Calu3 (cell line): ENCODE results near the gene ST8SIA2. TPM values are rescaled to one million over a fixed set of nuclear protein-coding genes. Genes with fewer than 3 reads are reported as not detected.
A peak's percentile ranks its signal among the peaks of the same experiment; 100 is the strongest.

Source experiments
- BruUV-seq: library from RNA; stranded (reverse); fragments of 400-500 nt; replicated peaks from 2 replicates; lab custom pipeline; 2021; lab: Mats Ljungman, UMichigan
- CTCF ChIA-PET: fragments of 300-600 bp; sonication (Branson Sonifier 250); formaldehyde crosslinking; loops from one replicate; lab custom pipeline; 2022; ENCODE audit warnings: antibody characterized with exemption; lab: Charles Lee
- DNase-seq: peaks from one replicate; pipeline ENCODE4 v3.0.0; 2022
- H3K27ac Mint-ChIP-seq: one replicate; pipeline ENCODE4 v1.8.0; 2022; ENCODE audit warnings: mixed read lengths; ENCODE audit not compliant: unreplicated experiment
- H3K27me3 Mint-ChIP-seq: one replicate; pipeline ENCODE4 v1.8.0; 2022; ENCODE audit warnings: mixed read lengths; ENCODE audit not compliant: unreplicated experiment
- H3K36me3 Mint-ChIP-seq: one replicate; pipeline ENCODE4 v1.8.0; 2022; ENCODE audit warnings: mild to moderate bottlenecking, moderate library complexity, mixed read lengths; ENCODE audit not compliant: insufficient read depth, unreplicated experiment
- H3K4me1 Mint-ChIP-seq: one replicate; pipeline ENCODE4 v1.8.0; 2022; ENCODE audit warnings: mild to moderate bottlenecking, low read depth, mixed read lengths; ENCODE audit not compliant: unreplicated experiment
- H3K4me3 Mint-ChIP-seq: one replicate; pipeline ENCODE4 v1.8.0; 2022; ENCODE audit warnings: mild to moderate bottlenecking, low read depth, moderate library complexity, mixed read lengths; ENCODE audit not compliant: unreplicated experiment
- H3K9me3 Mint-ChIP-seq: one replicate; pipeline ENCODE4 v1.8.0; 2022; ENCODE audit warnings: low read depth, mixed read lengths; ENCODE audit not compliant: unreplicated experiment
- intact Hi-C: fragments of 100-400 bp; cut with micrococcal nuclease; formaldehyde crosslinking; loops from one replicate; pipeline ENCODE4 v1.10.0; 2022; ENCODE audit not compliant: unreplicated experiment
- total RNA-seq: library from RNA; stranded (reverse); gene quantifications from 2 replicates; pipeline ENCODE4 v1.2.3, GENCODE V29; 2022
- TF ChIP-seq, protein P1 (sequence below): fragments of 200-600 bp; IDR thresholded peaks from one replicate; pipeline ENCODE4 v1.8.0; 2022; ENCODE audit warnings: antibody characterized with exemption; ENCODE audit not compliant: unreplicated experiment

Gene ST8SIA2
- total RNA-seq, 1 experiment from 2014 or later: not detected

DNA sequence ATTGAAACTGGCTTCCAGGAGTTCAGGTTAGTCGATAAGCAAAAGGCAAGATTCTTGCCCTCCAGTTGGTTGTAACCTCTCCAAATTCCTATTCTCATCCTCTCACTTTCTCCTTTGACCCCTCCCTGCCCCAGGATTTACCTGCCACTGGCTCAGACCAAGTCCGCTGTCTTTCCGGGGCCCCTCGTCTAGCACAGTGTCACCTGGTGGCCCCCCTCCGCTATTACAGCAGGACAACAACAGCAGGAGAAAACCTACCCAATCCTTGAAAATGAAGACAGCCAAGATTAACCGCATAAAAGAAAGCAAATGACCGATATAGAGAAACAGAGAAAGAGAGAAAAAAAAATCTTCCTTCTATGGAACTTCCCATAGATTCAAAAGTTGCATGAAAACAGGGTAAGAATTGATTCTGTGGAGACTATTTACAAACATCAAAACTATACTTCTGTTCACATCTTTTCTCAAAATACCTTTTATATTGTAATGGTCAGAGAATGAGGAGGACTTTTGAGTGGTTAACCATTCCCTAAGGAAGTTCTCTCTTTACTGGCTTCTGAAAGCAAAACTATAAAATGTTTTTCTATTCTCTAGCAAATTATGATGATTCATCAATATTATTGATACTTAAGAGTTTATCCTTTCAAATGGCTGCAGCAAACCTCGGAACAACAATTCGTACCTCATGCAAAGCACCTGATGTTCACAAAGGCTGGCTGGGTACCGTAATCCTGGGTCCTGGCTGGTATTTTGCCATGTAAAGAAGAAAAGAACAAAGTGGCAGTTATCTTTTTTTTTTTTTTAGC is 10.0 kb upstream of the ST8SIA2 start:
- no peaks in the 10 kb centered on the region for H3K36me3 Mint-ChIP-seq
- H3K4me1 Mint-ChIP-seq: no peaks in the 10 kb centered on the region
- DNase-seq: peak; percentile 65
- CTCF ChIA-PET: no interaction called here
- H3K27me3 Mint-ChIP-seq: peaks cover 93% of the 10 kb centered on the region
- H3K9me3 Mint-ChIP-seq: no peaks in the 10 kb centered on the region
- intact Hi-C loops: loop anchor here (1.0 kb wide), 1 partner anchor 286 kb away; no protein-coding TSS in a partner anchor
- TF ChIP-seq, protein P1, sequence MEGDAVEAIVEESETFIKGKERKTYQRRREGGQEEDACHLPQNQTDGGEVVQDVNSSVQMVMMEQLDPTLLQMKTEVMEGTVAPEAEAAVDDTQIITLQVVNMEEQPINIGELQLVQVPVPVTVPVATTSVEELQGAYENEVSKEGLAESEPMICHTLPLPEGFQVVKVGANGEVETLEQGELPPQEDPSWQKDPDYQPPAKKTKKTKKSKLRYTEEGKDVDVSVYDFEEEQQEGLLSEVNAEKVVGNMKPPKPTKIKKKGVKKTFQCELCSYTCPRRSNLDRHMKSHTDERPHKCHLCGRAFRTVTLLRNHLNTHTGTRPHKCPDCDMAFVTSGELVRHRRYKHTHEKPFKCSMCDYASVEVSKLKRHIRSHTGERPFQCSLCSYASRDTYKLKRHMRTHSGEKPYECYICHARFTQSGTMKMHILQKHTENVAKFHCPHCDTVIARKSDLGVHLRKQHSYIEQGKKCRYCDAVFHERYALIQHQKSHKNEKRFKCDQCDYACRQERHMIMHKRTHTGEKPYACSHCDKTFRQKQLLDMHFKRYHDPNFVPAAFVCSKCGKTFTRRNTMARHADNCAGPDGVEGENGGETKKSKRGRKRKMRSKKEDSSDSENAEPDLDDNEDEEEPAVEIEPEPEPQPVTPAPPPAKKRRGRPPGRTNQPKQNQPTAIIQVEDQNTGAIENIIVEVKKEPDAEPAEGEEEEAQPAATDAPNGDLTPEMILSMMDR: peak; percentile 80
- BruUV-seq: no TSS peak
- H3K27ac Mint-ChIP-seq: no peak overlapping the region
- no peak overlapping the region for H3K4me3 Mint-ChIP-seq

DNA sequence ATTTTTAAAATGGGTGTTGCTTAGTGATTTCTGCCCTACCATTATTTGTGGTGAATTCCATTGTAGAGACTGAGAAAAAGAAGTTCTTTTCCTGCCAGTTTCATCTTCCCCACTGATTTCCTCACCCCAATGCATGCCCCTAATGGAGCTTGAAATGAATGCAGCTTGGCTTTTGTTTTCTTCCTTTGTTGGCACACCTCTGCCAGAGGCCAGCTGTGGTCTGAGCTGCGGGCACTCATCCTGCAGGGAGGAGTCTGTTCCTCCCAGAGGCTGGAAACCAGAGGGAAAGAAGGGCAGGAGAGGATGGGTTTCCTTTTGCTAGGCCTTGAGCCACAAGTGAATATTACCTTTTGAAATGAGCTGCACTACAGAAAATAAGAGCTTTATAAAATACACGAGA is 9.3 kb upstream of the ST8SIA2 start:
- CTCF ChIA-PET: no interaction called here
- TF ChIP-seq, protein P1: no peak
- DNase-seq: no peak
- Mint-ChIP-seq H3K4me3 (no peak overlapping the region), H3K4me1 (no peaks in the 10 kb centered on the region), H3K27ac (no peak overlapping the region), H3K36me3 (no peaks in the 10 kb centered on the region), H3K9me3 (no peaks in the 10 kb centered on the region), H3K27me3 (peaks cover 93% of the 10 kb centered on the region)
- BruUV-seq: no TSS peak
- intact Hi-C loops: no loop called here

DNA sequence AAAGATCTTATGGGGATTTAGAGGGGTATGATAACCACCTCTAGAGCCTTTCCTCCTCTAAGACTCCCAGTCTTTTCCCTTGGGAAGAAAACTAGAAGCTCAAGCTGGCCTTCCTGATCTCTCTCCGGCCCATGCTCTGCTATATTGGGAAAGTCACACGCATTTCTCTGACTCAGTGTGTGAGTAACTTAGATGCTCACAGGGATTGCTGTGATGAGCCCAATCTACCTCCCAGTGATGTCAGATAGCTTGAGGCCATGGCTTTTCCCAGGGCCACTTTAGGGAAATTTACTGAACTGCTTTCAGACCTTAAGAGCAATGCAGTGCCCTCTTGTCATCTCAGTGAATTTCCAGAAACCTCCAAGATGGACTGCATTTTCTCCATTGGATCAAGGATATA is 8.6 kb upstream of the ST8SIA2 start:
- Mint-ChIP-seq H3K36me3 (no peaks in the 10 kb centered on the region), H3K27me3 (peaks cover 93% of the 10 kb centered on the region), H3K4me1 (no peaks in the 10 kb centered on the region), H3K9me3 (no peaks in the 10 kb centered on the region), H3K4me3 (no peak overlapping the region), H3K27ac (no peak overlapping the region)
- CTCF ChIA-PET: no interaction called here
- DNase-seq: no peak
- intact Hi-C loops: no loop called here
- TF ChIP-seq, protein P1: no peak
- no TSS peak for BruUV-seq

DNA sequence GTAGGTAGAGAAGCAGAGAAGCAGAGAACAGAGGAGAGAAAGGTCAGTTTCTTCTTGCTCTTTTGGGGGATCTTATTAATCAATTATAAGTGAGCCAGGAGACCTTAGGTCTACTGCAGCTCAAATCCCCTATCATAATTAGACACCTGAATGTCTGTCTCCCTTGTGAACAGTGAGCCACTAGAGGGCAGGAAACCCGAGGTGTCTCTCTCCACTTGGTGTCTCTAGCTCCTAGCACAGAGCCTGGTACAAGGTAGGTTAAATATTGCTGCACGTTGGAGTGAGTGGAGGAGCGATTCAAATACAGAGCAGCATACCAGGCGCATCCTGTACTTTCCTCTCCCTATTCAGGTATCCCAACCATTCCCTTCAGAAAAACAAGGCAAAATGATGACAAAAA is 2.0 kb upstream of the ST8SIA2 start:
- H3K4me3 Mint-ChIP-seq: no peak overlapping the region

More for the DNA sequence above, 2.0 kb upstream of the ST8SIA2 start:
- intact Hi-C loops: loop anchor here (2.0 kb wide), 1 partner anchor 323 kb away; no protein-coding TSS in a partner anchor
- CTCF ChIA-PET: interaction anchor here (0.8 to 1.2 kb wide), 4 partner anchors 9 to 323 kb away, joined by 3 to 6 read pairs (median 4); no protein-coding TSS in a partner anchor
- Mint-ChIP-seq H3K4me1 (no peaks in the 10 kb centered on the region), H3K27me3 (peaks cover 99% of the 10 kb centered on the region), H3K36me3 (no peaks in the 10 kb centered on the region), H3K9me3 (no peaks in the 10 kb centered on the region), H3K27ac (no peak overlapping the region)
- no TSS peak for BruUV-seq
- TF ChIP-seq, protein P1: no peak
- peak; percentile 35 for DNase-seq
